Brain microvascular endothelial cell (primary cell): ENCODE measurements around the gene OR10A2.
"Not testable (repeated sequence)": the region's sequence is repeated elsewhere in the genome, so short reads cannot be mapped to it uniquely, and the experiment has no call there.

Experiments
- DNase-seq: peaks from one replicate; pipeline ENCODE4 v3.0.0-alpha.2; 2020
- H3K27ac ChIP-seq: fragments of 250-450 bp; sonication (Bioruptor Pico); 2 replicates; pipeline ENCODE4 v1.5.1; 2020; ENCODE audit warnings: mild to moderate bottlenecking, moderate library complexity
- H3K27me3 ChIP-seq: fragments of 250-450 bp; sonication (Bioruptor Pico); replicated peaks from 2 replicates; pipeline ENCODE4 v1.5.1; 2020; ENCODE audit warnings: mild to moderate bottlenecking
- H3K36me3 ChIP-seq: fragments of 250-450 bp; sonication (Bioruptor Pico); replicated peaks from 2 replicates; pipeline ENCODE4 v1.5.1; 2020; ENCODE audit warnings: mild to moderate bottlenecking
- H3K4me3 ChIP-seq: 2 replicates; pipeline ENCODE4 v1.5.1; 2011; ENCODE audit warnings: low read depth, mild to moderate bottlenecking, control low read depth, low read length, moderate library complexity
- in situ Hi-C: cut with HindIII; loops from 2 replicates; pipeline ENCODE4 v1.10.0; 2017; ENCODE audit warnings: low sequenced_read_pairs, low pct_ligation_motif_present
- TF ChIP-seq, protein P1 (sequence below): IDR thresholded peaks from 2 replicates; pipeline ENCODE4 v1.5.1; 2011; ENCODE audit warnings: low read depth, mild to moderate bottlenecking, moderate library complexity, low read length, control low read depth, inconsistent platforms; ENCODE audit errors: missing control alignments

OR10A2 gene

GRCh38 chr11:6900327-6900999, 37.6 kb downstream of the OR10A2 start:
- in situ Hi-C loops: no loop called here
- no peak for DNase-seq
- TF ChIP-seq, protein P1, sequence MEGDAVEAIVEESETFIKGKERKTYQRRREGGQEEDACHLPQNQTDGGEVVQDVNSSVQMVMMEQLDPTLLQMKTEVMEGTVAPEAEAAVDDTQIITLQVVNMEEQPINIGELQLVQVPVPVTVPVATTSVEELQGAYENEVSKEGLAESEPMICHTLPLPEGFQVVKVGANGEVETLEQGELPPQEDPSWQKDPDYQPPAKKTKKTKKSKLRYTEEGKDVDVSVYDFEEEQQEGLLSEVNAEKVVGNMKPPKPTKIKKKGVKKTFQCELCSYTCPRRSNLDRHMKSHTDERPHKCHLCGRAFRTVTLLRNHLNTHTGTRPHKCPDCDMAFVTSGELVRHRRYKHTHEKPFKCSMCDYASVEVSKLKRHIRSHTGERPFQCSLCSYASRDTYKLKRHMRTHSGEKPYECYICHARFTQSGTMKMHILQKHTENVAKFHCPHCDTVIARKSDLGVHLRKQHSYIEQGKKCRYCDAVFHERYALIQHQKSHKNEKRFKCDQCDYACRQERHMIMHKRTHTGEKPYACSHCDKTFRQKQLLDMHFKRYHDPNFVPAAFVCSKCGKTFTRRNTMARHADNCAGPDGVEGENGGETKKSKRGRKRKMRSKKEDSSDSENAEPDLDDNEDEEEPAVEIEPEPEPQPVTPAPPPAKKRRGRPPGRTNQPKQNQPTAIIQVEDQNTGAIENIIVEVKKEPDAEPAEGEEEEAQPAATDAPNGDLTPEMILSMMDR: no peak
- Histone ChIP-seq H3K36me3 (no peaks in the 10 kb centered on the region), H3K4me3 (no peak overlapping the region), H3K27me3 (no peaks in the 10 kb centered on the region), H3K27ac (no peak overlapping the region)

GRCh38 chr11:6904804-6905203, 41.9 kb downstream of the OR10A2 start:
- H3K27ac ChIP-seq, H3K4me3 ChIP-seq, H3K27me3 ChIP-seq, DNase-seq, H3K36me3 ChIP-seq, in situ Hi-C loops: not testable (repeated sequence)

- in situ Hi-C loops: no loop called here
- Histone ChIP-seq H3K27ac (no peak overlapping the region), H3K4me3 (no peak overlapping the region), H3K36me3 (no peaks in the 10 kb centered on the region), H3K27me3 (no peaks in the 10 kb centered on the region)
- no peak for DNase-seq
- TF ChIP-seq, protein P1: no peak
Observed at GRCh38 chr11:6911378-6911777, 48.5 kb downstream of the OR10A2 start.

- in situ Hi-C loops: no loop called here
Observed at GRCh38 chr11:6911948-6912347, 49.1 kb downstream of the OR10A2 start.

DNA sequence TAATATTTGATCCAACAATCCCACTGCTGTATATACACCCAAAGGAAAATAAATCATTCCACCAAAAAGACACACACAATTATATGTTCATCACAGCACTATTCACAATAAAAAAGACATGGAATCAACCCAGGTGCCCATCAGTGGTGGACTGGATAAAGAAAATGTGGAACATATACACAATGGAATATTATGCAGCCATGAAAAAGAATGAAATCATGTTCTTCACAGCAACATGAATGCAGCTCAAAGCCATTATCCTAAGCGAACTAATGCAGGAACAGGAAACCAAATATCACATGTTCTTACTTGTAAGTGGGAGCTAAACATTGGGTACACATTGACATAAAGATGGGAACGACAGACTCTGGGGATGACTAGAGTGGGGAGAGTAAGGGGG, 56.8 kb downstream of the OR10A2 start:
- in situ Hi-C loops: no loop called here
- H3K36me3 ChIP-seq: no peaks in the 10 kb centered on the region
- no peak for DNase-seq
- no peak overlapping the region for H3K27ac ChIP-seq
- no peaks in the 10 kb centered on the region for H3K27me3 ChIP-seq
- H3K4me3 ChIP-seq: no peak overlapping the region
- TF ChIP-seq, protein P1: no peak

More at GRCh38 chr11:6911948-6912347, 49.1 kb downstream of the OR10A2 start:
- peak; percentile 63 for DNase-seq
- TF ChIP-seq, protein P1: no peak
- no peaks in the 10 kb centered on the region for H3K36me3 ChIP-seq
- no peaks in the 10 kb centered on the region for H3K27me3 ChIP-seq
- H3K27ac ChIP-seq: no peak overlapping the region
- H3K4me3 ChIP-seq: no peak overlapping the region

DNA sequence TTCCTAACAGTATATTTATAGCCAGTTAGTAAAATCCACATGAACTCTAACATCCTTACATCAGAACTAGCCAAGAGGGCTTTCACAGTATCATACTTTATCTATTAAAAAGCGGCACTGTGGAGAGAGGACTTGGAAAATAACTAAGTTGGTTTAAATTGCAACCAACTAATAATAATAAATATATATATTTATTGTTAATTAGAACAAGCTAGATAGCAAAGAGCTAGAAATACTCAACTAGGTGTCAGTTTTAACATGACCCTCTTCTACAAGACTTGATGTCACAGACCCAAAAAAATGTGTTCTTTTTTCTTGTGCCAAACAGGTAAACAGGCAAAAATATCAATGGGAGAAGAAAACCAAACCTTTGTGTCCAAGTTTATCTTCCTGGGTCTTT, 57.8 kb downstream of the OR10A2 start, which contains the start of gene OR2D3:
TSS of gene OR2D3 (plus strand) at position 301 of the 400 bp plus-strand sequence. CDS start at position 301, 0 bp downstream.
- no peaks in the 10 kb centered on the region for H3K36me3 ChIP-seq
- in situ Hi-C loops: no loop called here
- DNase-seq: no peak
- no peak within 1 kb of the TSS for H3K4me3 ChIP-seq
- TF ChIP-seq, protein P1: no peak
- no peaks in the 10 kb centered on the region for H3K27me3 ChIP-seq
- H3K27ac ChIP-seq: no peak within 1 kb of the TSS
